H9 (cell line): ENCODE measurements around the gene HOXC11. TPM values are rescaled to one million over a fixed set of nuclear protein-coding genes. Genes with fewer than 3 reads are reported as not detected.

ENCODE experiments used
- DNase-seq: peaks from one replicate; pipeline ENCODE4 v3.0.0-alpha.2; 2017
- H2AFZ ChIP-seq: one replicate; pipeline ENCODE4 v1.6.1; 2013; ENCODE audit warnings: mild to moderate bottlenecking, low read length, control low read depth, moderate library complexity
- H2AK5ac ChIP-seq: 2 replicates; pipeline ENCODE4 v1.6.1; 2013; ENCODE audit warnings: low read length, control low read depth, mixed read lengths; ENCODE audit not compliant: insufficient read length
- H2BK120ac ChIP-seq: one replicate; pipeline ENCODE4 v1.6.1; 2013; ENCODE audit warnings: low read depth, mild to moderate bottlenecking, low read length, control low read depth, inconsistent platforms; ENCODE audit not compliant: poor library complexity, severe bottlenecking
- H2BK12ac ChIP-seq: 2 replicates; pipeline ENCODE4 v1.6.1; 2013; ENCODE audit warnings: low read length, control low read depth, mixed read lengths, low read depth; ENCODE audit not compliant: insufficient read length
- H2BK15ac ChIP-seq: 2 replicates; pipeline ENCODE4 v1.6.1; 2013; ENCODE audit warnings: low read depth, low read length, control low read depth
- H2BK20ac ChIP-seq: one replicate; pipeline ENCODE4 v1.6.1; 2013; ENCODE audit warnings: low read depth, mild to moderate bottlenecking, low read length, control low read depth, inconsistent platforms; ENCODE audit not compliant: poor library complexity, severe bottlenecking
- H2BK5ac ChIP-seq: 2 replicates; pipeline ENCODE4 v1.6.1; 2013; ENCODE audit warnings: low read length, control low read depth, mixed read lengths; ENCODE audit not compliant: insufficient read length
- H3K14ac ChIP-seq: 2 replicates; pipeline ENCODE4 v1.6.1; 2013; ENCODE audit warnings: low read length, control low read depth; ENCODE audit not compliant: insufficient read depth
- H3K18ac ChIP-seq: 2 replicates; pipeline ENCODE4 v1.6.1; 2013; ENCODE audit warnings: low read depth, mild to moderate bottlenecking, mixed read lengths, low read length, control low read depth; ENCODE audit not compliant: insufficient read length
- H3K23ac ChIP-seq: 2 replicates; pipeline ENCODE4 v1.6.1; 2013; ENCODE audit warnings: low read length, control low read depth, mixed read lengths, low read depth; ENCODE audit not compliant: insufficient read length
- H3K23me2 ChIP-seq: 2 replicates; pipeline ENCODE4 v1.6.1; 2013; ENCODE audit warnings: low read depth, mild to moderate bottlenecking, mixed read lengths, low read length, control low read depth; ENCODE audit not compliant: insufficient read length, poor library complexity, severe bottlenecking
- H3K27ac ChIP-seq: 2 replicates; pipeline ENCODE4 v1.5.1; 2013; ENCODE audit warnings: low read length, control low read depth, mixed read lengths, low read depth; ENCODE audit not compliant: insufficient read length
- H3K27me3 ChIP-seq: 2 replicates; pipeline ENCODE4 v1.6.1; 2013; ENCODE audit warnings: low read length, control low read depth, inconsistent platforms; ENCODE audit not compliant: insufficient read depth
- H3K4ac ChIP-seq: 2 replicates; pipeline ENCODE4 v1.6.1; 2013; ENCODE audit warnings: low read depth, mild to moderate bottlenecking, control low read depth, inconsistent platforms, low read length, moderate library complexity
- H3K4me1 ChIP-seq: 2 replicates; pipeline ENCODE4 v1.6.1; 2013; ENCODE audit warnings: low read length, control low read depth, inconsistent platforms; ENCODE audit not compliant: insufficient read depth
- H3K4me2 ChIP-seq: 2 replicates; pipeline ENCODE4 v1.6.1; 2013; ENCODE audit warnings: low read length, control low read depth, mixed read lengths; ENCODE audit not compliant: insufficient read length, insufficient read depth
- H3K56ac ChIP-seq: 2 replicates; pipeline ENCODE4 v1.6.1; 2013; ENCODE audit warnings: low read depth, mild to moderate bottlenecking, mixed read lengths, low read length, control low read depth; ENCODE audit not compliant: insufficient read length
- H3K79me1 ChIP-seq: 2 replicates; pipeline ENCODE4 v1.6.1; 2013; ENCODE audit warnings: low read depth, mild to moderate bottlenecking, moderate library complexity, low read length, control low read depth, inconsistent platforms; ENCODE audit not compliant: insufficient read depth, poor library complexity, severe bottlenecking
- H3K79me2 ChIP-seq: 2 replicates; pipeline ENCODE4 v1.6.1; 2013; ENCODE audit warnings: low read length, control low read depth, inconsistent platforms; ENCODE audit not compliant: insufficient read depth
- H3K9ac ChIP-seq: 2 replicates; pipeline ENCODE4 v1.6.1; 2013; ENCODE audit warnings: low read length, control low read depth, mixed read lengths; ENCODE audit not compliant: insufficient read length; ENCODE audit errors: extremely low read depth
- H3K9me3 ChIP-seq: one replicate; pipeline ENCODE4 v1.6.1; 2013; ENCODE audit warnings: low read depth, low read length, inconsistent platforms; ENCODE audit not compliant: control insufficient read depth
- H3T11ph ChIP-seq: one replicate; pipeline ENCODE4 v1.6.1; 2013; ENCODE audit warnings: mild to moderate bottlenecking, low read length, control low read depth, inconsistent platforms
- H4K20me1 ChIP-seq: one replicate; pipeline ENCODE4 v1.6.1; 2013; ENCODE audit not compliant: control insufficient read depth, insufficient read length, insufficient read depth
- H4K5ac ChIP-seq: 2 replicates; pipeline ENCODE4 v1.6.1; 2013; ENCODE audit warnings: low read depth, mild to moderate bottlenecking, mixed read lengths, low read length, control low read depth; ENCODE audit not compliant: insufficient read length
- H4K8ac ChIP-seq: replicated peaks from 2 replicates; pipeline ENCODE4 v1.6.1; 2013; ENCODE audit warnings: low read length, control low read depth, mixed read lengths, low read depth; ENCODE audit not compliant: insufficient read length
- H4K91ac ChIP-seq: 2 replicates; pipeline ENCODE4 v1.6.1; 2013; ENCODE audit warnings: low read depth, mild to moderate bottlenecking, moderate library complexity, mixed read lengths, low read length, control low read depth; ENCODE audit not compliant: insufficient read length
- H3K27ac Mint-ChIP-seq, 3 experiments: 2 replicates in 2 of 3; 3 replicates in 1 of 3; pipeline ENCODE4 v1.8.0; 2020 to 2021; ENCODE audit warnings: mixed read lengths in 3 of 3, mild to moderate bottlenecking in 1 of 3, moderate library complexity in 1 of 3
- H3K27me3 Mint-ChIP-seq: 2 replicates; pipeline ENCODE4 v1.8.0; 2021; ENCODE audit warnings: low read depth, mild to moderate bottlenecking, moderate library complexity, mixed read lengths
- H3K36me3 Mint-ChIP-seq, 3 experiments: 2 replicates in 2 of 3; 3 replicates in 1 of 3; pipeline ENCODE4 v1.8.0; 2020 to 2021; ENCODE audit warnings: low read depth in 3 of 3, mixed read lengths in 3 of 3; ENCODE audit not compliant: insufficient read depth in 1 of 3
- H3K4me1 Mint-ChIP-seq, 2 experiments: 2 replicates each; pipeline ENCODE4 v1.8.0; 2020; ENCODE audit warnings: mixed read lengths in 2 of 2
- H3K4me3 Mint-ChIP-seq, 2 experiments: 2 replicates in 1 of 2; 3 replicates in 1 of 2; pipeline ENCODE4 v1.8.0; 2020 to 2021; ENCODE audit warnings: mild to moderate bottlenecking in 2 of 2, mixed read lengths in 2 of 2, moderate library complexity in 1 of 2
- H3K9me3 Mint-ChIP-seq, 2 experiments: 2 replicates in 1 of 2; 3 replicates in 1 of 2; pipeline ENCODE4 v1.8.0; 2020; ENCODE audit warnings: mild to moderate bottlenecking in 2 of 2, mixed read lengths in 2 of 2, moderate library complexity in 1 of 2
- WGBS: extraction: QIAGEN DNeasy Blood & Tissue Kit; methylation state at CpG from one replicate; pipeline ENCODE4 v1.1.7; 2013; ENCODE audit warnings: missing lambda C conversion rate, low lambda C conversion rate, mixed read lengths; ENCODE audit not compliant: insufficient read length; ENCODE audit errors: extremely low coverage; 5-methylcytosine and 5-hydroxymethylcytosine counted together
- total RNA-seq: library from RNA; stranded (reverse); gene quantifications from 2 replicates; pipeline ENCODE4 v1.2.1, GENCODE V29; 2021
- TF ChIP-seq, protein P1 (sequence below): fragments of 200-600 bp; sonication (generic); conservative IDR thresholded peaks from 3 replicates; pipeline ENCODE4 v1.8.0; 2021; ENCODE audit warnings: antibody characterized with exemption, mild to moderate bottlenecking

The HOXC11 gene
- total RNA-seq, 1 experiment from 2014 or later = not detected

DNA sequence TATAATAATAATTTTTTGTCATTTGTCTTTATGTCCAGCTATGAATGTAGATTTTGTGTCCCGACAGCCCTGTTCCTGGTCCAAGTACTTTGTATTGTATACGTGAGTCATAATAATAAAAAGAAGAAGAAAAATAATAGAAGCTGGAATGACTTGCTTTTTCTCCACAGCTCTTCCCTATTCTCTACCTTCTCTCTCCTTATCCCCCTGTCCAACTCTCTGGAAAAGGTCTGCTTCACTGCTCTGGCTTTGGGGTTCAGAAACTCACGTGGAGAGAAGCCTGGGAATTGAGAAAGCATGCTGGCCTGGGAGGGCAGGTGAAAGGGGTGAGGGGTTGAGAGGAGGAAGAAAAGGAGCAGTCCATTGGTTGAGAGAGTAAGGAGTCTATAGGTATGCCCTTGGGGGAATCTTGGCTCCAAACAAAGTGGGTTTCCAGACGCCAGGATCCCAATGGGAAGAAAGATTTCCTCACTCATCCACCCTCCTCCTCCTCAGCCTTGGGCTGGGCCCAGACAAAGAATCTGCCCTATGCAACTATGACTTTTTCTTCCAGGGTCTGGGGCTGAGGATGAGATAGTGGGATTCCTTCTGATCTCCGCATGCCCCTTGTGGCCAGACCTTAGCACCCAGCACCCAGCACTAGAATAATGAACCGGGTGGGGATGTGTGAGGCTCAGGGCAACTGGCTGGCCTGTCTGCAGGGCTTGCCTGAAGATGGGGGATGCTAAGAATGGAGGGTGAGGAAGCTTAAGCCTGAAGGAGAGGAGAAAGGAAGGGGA lies 39.9 kb downstream of the HOXC11 start:
- no CpG with 5 or more reads among the region's 6 CpGs for WGBS
- Histone ChIP-seq H3K4me1 (no peaks in the 10 kb centered on the region), H2AFZ (no peak overlapping the region), H4K91ac (no peak overlapping the region), H4K20me1 (no peaks in the 10 kb centered on the region), H3K27ac (no peak overlapping the region), H3K23me2 (peaks cover 5% of the 10 kb centered on the region), H2BK5ac (no peak overlapping the region), H4K8ac (no peak overlapping the region), H2BK20ac (no peak overlapping the region), H3K79me1 (no peaks in the 10 kb centered on the region), H3T11ph (no peak overlapping the region), H3K4me2 (no peak overlapping the region), H3K9me3 (no peaks in the 10 kb centered on the region), H3K14ac (no peak overlapping the region), H3K9ac (no peak overlapping the region), H2BK15ac (no peak overlapping the region), H2BK120ac (no peak overlapping the region), H3K56ac (no peak overlapping the region), H2BK12ac (no peak overlapping the region), H3K4ac (no peak overlapping the region), H3K27me3 (peaks cover 94% of the 10 kb centered on the region), H4K5ac (no peak overlapping the region), H2AK5ac (no peak overlapping the region), H3K23ac (no peak overlapping the region), H3K18ac (no peak overlapping the region), H3K79me2 (no peaks in the 10 kb centered on the region)
- peaks cover 10 to 38% of the 10 kb centered on the region in 2 experiments for H3K4me1 Mint-ChIP-seq
- H3K27ac Mint-ChIP-seq = no peak overlapping the region
- peaks cover 0 to 2% of the 10 kb centered on the region in 2 experiments; a peak in 1 of 5 replicates for H3K9me3 Mint-ChIP-seq
- no peak overlapping the region for H3K4me3 Mint-ChIP-seq
- TF ChIP-seq, protein P1, sequence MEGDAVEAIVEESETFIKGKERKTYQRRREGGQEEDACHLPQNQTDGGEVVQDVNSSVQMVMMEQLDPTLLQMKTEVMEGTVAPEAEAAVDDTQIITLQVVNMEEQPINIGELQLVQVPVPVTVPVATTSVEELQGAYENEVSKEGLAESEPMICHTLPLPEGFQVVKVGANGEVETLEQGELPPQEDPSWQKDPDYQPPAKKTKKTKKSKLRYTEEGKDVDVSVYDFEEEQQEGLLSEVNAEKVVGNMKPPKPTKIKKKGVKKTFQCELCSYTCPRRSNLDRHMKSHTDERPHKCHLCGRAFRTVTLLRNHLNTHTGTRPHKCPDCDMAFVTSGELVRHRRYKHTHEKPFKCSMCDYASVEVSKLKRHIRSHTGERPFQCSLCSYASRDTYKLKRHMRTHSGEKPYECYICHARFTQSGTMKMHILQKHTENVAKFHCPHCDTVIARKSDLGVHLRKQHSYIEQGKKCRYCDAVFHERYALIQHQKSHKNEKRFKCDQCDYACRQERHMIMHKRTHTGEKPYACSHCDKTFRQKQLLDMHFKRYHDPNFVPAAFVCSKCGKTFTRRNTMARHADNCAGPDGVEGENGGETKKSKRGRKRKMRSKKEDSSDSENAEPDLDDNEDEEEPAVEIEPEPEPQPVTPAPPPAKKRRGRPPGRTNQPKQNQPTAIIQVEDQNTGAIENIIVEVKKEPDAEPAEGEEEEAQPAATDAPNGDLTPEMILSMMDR = no peak
- no peaks in the 10 kb centered on the region for H3K36me3 Mint-ChIP-seq
- peaks cover 100% of the 10 kb centered on the region for H3K27me3 Mint-ChIP-seq
- DNase-seq = no peak
